A673 (cell line): ENCODE results near the gene CCT6A. TPM values are rescaled to one million over a fixed set of nuclear protein-coding genes. Genes with fewer than 3 reads are reported as not detected.

Source experiments
- BruUV-seq: library from RNA; stranded (reverse); fragments of 400-500 nt; replicated peaks from 2 replicates; lab custom pipeline; 2021; lab: Mats Ljungman, UMichigan
- CTCF ChIA-PET: fragments of 300-600 bp; sonication (Branson Sonifier 250); formaldehyde crosslinking; loops from one replicate; lab custom pipeline; 2022; ENCODE audit warnings: antibody characterized with exemption; lab: Charles Lee
- POLR2A ChIA-PET: fragments of 300-600 bp; sonication (Branson Sonifier 250); formaldehyde crosslinking; loops from one replicate; lab custom pipeline; 2022; ENCODE audit warnings: antibody characterized with exemption; ENCODE audit not compliant: low non-redundant PET; lab: Charles Lee
- DNase-seq: peaks from one replicate; pipeline ENCODE4 v3.0.0-alpha.2; 2015; ENCODE audit warnings: low spot score
- H3K27ac ChIP-seq: fragments of 200-600 bp; sonication (generic); 2 replicates; pipeline ENCODE4 v1.5.1; 2016; ENCODE audit warnings: mixed run types, low read depth, mild to moderate bottlenecking, mixed read lengths, antibody characterized with exemption, low read length; ENCODE audit not compliant: poor library complexity, severe bottlenecking
- H3K27me3 ChIP-seq: fragments of 200-600 bp; sonication (generic); replicated peaks from 2 replicates; pipeline ENCODE4 v1.6.1; 2017; ENCODE audit warnings: mixed run types, low read depth, mild to moderate bottlenecking, mixed read lengths, antibody characterized with exemption, low read length; ENCODE audit not compliant: insufficient read depth, poor library complexity
- H3K36me3 ChIP-seq: fragments of 200-600 bp; sonication (generic); 2 replicates; pipeline ENCODE4 v1.6.1; 2016; ENCODE audit warnings: mixed run types, mild to moderate bottlenecking, mixed read lengths, antibody characterized with exemption, low read length; ENCODE audit not compliant: insufficient read depth, poor library complexity, severe bottlenecking
- H3K4me1 ChIP-seq: fragments of 200-600 bp; sonication (generic); 2 replicates; pipeline ENCODE4 v1.6.1; 2017; ENCODE audit warnings: mixed run types, mild to moderate bottlenecking, mixed read lengths, antibody characterized with exemption, low read length; ENCODE audit not compliant: insufficient read depth, poor library complexity, severe bottlenecking
- H3K4me3 ChIP-seq: fragments of 200-600 bp; sonication (generic); 2 replicates; pipeline ENCODE4 v1.5.1; 2016; ENCODE audit warnings: low read depth, mixed run types, mild to moderate bottlenecking, mixed read lengths, low read length; ENCODE audit not compliant: poor library complexity, severe bottlenecking
- H3K9me3 ChIP-seq: fragments of 200-600 bp; sonication (generic); 2 replicates; pipeline ENCODE4 v1.6.1; 2016; ENCODE audit warnings: mixed run types, low read depth, mild to moderate bottlenecking, mixed read lengths, antibody characterized with exemption, low read length; ENCODE audit not compliant: poor library complexity, severe bottlenecking
- EZH2 ChIP-seq: fragments of 200-600 bp; sonication (generic); IDR thresholded peaks from 2 replicates; pipeline ENCODE4 v1.6.1; 2017; ENCODE audit warnings: borderline replicate concordance, low read depth, mild to moderate bottlenecking, mixed read lengths, antibody characterized with exemption, low read length; ENCODE audit not compliant: poor library complexity, severe bottlenecking
- intact Hi-C: fragments of 100-400 bp; cut with micrococcal nuclease; formaldehyde crosslinking; loops from one replicate; pipeline ENCODE4 v1.10.0; 2022; ENCODE audit not compliant: unreplicated experiment
- total RNA-seq: library from RNA; stranded (reverse); gene quantifications from 2 replicates; pipeline ENCODE4 v1.2.3, GENCODE V29; 2021
- TF ChIP-seq, protein P1 (sequence below): fragments of 300-800, 200-600 bp; sonication (generic); conservative IDR thresholded peaks from 2 replicates; pipeline ENCODE4 v1.5.1; 2017; ENCODE audit warnings: low read depth, mild to moderate bottlenecking, antibody characterized with exemption, low read length, moderate library complexity, mixed read lengths

The CCT6A gene
- total RNA-seq, 1 experiment from 2014 or later = 359 TPM

DNA sequence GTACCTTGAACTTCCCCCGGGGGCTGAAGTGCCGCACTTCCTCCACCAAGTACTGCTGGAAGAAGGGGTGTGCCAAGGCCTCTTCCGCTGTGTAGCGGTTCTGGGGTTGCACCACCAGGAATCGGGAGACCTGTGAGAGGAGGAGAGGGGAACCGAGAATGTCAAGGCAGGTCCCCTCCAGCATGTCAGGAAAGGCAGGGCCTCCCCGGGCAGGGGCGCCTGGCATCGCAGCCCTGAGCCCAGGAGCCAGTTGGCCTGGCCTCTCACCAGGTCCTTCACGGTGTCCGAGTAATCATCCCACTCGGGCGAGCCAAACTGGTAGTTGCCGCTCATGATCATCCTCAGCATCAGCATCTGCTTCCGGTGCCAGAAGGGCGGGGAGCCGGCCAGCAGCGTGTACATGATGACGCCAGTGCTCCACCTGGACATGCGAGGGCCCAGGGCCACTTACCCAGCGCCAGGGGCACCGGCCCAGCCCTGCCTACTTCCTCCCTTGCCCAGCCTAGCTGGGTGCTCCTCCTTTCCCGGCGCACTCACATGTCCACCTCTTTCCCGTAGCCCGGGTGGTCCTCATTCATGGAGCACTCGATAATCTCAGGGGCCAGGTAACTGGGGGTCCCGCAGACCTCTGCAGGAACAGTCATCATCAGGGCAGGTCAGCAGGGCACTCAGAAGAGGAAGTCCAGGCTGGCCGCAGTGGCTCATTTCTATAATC, 30.2 kb downstream of the CCT6A start:
- ChIA-PET CTCF (no interaction called here), POLR2A (no interaction called here)
- Histone ChIP-seq H3K4me1 (no peaks in the 10 kb centered on the region), H3K36me3 (peaks cover 16% of the 10 kb centered on the region), H3K9me3 (no peaks in the 10 kb centered on the region), H3K27ac (no peak overlapping the region), H3K4me3 (no peak overlapping the region), H3K27me3 (no peaks in the 10 kb centered on the region)
- no TSS peak for BruUV-seq
- no peak for TF ChIP-seq EZH2
- TF ChIP-seq, protein P1, sequence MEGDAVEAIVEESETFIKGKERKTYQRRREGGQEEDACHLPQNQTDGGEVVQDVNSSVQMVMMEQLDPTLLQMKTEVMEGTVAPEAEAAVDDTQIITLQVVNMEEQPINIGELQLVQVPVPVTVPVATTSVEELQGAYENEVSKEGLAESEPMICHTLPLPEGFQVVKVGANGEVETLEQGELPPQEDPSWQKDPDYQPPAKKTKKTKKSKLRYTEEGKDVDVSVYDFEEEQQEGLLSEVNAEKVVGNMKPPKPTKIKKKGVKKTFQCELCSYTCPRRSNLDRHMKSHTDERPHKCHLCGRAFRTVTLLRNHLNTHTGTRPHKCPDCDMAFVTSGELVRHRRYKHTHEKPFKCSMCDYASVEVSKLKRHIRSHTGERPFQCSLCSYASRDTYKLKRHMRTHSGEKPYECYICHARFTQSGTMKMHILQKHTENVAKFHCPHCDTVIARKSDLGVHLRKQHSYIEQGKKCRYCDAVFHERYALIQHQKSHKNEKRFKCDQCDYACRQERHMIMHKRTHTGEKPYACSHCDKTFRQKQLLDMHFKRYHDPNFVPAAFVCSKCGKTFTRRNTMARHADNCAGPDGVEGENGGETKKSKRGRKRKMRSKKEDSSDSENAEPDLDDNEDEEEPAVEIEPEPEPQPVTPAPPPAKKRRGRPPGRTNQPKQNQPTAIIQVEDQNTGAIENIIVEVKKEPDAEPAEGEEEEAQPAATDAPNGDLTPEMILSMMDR = no peak
- no peak for DNase-seq
- intact Hi-C loops = no loop called here

DNA sequence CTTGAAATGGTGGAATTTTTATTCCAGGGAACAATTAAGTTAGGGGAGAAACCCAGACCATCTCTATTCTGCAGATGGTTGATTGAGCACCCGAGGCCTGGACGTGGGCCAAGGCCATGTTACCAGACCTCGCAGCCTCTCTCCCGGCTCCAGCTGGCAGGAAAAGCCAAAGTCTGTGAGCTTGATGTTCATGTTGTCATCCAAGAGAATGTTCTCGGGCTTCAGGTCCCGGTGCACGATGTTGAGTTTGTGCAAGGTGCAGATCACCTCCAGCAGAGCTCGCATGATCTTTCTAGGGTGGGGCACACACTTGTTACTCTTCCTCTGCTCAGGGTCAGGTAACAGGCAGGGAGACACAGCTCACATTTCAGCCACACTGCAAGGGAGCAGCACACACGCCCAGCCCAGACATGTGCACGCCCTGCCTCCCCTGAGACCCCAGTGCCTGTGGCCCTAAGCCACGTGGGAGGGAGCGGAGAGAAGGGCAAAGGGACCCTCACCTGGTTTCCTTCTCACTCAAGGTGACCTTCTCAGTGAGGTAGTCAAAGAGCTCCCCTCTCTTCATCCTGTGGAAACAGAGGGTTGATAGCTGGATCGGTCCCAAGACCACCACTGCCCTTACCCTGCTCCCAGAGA, 31.7 kb downstream of the CCT6A start:
- Histone ChIP-seq H3K36me3 (peaks cover 10% of the 10 kb centered on the region), H3K9me3 (no peaks in the 10 kb centered on the region), H3K4me3 (no peak overlapping the region), H3K27me3 (no peaks in the 10 kb centered on the region), H3K27ac (no peak overlapping the region), H3K4me1 (no peaks in the 10 kb centered on the region)
- DNase-seq = no peak
- ChIA-PET CTCF (no interaction called here), POLR2A (no interaction called here)
- intact Hi-C loops = no loop called here
- TF ChIP-seq EZH2 = no peak
- TF ChIP-seq, protein P1 = no peak
- no TSS peak for BruUV-seq

DNA sequence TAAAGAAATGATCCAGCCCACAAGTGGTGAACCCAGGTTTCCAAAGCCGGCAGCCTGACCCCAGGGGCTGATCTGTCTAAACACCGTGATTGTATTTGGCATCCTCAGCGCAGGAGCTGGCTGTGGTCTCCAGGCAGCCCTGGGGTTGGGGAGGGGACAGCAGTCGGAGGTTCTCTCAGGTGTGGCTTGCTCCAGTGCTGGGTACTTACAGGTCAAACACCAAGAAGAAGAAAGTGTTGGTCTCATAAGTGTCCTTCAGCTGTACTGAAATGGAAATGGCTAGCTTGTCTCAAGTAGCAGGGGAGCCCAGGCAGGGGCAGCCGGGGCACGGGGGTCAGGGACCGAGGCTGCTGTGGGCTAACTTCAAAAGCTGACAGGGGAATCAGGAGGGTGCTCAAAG, 35.2 kb downstream of the CCT6A start:
- no peak overlapping the region for H3K4me3 ChIP-seq
- BruUV-seq = no TSS peak
- H3K27ac ChIP-seq = no peak overlapping the region
- no peaks in the 10 kb centered on the region for H3K4me1 ChIP-seq
- H3K9me3 ChIP-seq = no peaks in the 10 kb centered on the region
- intact Hi-C loops = no loop called here
- TF ChIP-seq, protein P1 = no peak
- no peak for TF ChIP-seq EZH2
- no peak for DNase-seq
- ChIA-PET CTCF (no interaction called here), POLR2A (interaction anchor here (0.5 to 0.7 kb wide), 3 partner anchors 10 to 120 kb away, joined by 4 to 5 read pairs (median 4); partner anchors contain the start of gene CHCHD2)
- no peaks in the 10 kb centered on the region for H3K36me3 ChIP-seq
- no peaks in the 10 kb centered on the region for H3K27me3 ChIP-seq
